ENCODE data around the gene SOCS1.

SOCS1 gene

GRCh38 chr16:11289202-11289601 lies 33.2 kb upstream of the SOCS1 start:
- no peak for DNase-seq

GRCh38 chr16:11285842-11286241 lies 29.8 kb upstream of the SOCS1 start:
- DNase-seq: no peak

- DNase-seq: no peak
These were observed 27.8 kb upstream of the SOCS1 start for GRCh38 chr16:11283820-11284248.

- DNase-seq: no peak
These were observed 24.9 kb upstream of the SOCS1 start, which contains the start of gene PRM1 for GRCh38 chr16:11280616-11281522. Gene PRM1, minus strand, starts transcription at chr16:11281330. Its CDS starts 92 bp downstream, at chr16:11281238.

- no peak for DNase-seq
These were observed 23.0 kb upstream of the SOCS1 start for GRCh38 chr16:11278681-11279628.

- no peak for DNase-seq
These were observed 21.8 kb upstream of the SOCS1 start for GRCh38 chr16:11277607-11278337.

GRCh38 chr16:11276896-11277593 lies 21.0 kb upstream of the SOCS1 start:
- no peak for DNase-seq

GRCh38 chr16:11276143-11276895 lies 20.3 kb upstream of the SOCS1 start, which contains the start of gene PRM2:
Gene PRM2, minus strand, starts transcription at chr16:11276480. Its CDS starts 110 bp downstream, at chr16:11276370.
- no peak for DNase-seq

- DNase-seq: no peak
These were observed 19.0 kb upstream of the SOCS1 start for GRCh38 chr16:11274964-11275363.

GRCh38 chr16:11273721-11274324 lies 17.8 kb upstream of the SOCS1 start:
- peak in 1 of 56 donors; percentile 4 for DNase-seq

- no peak for DNase-seq
These were observed 17.1 kb upstream of the SOCS1 start, which contains the start of gene PRM3 for GRCh38 chr16:11272921-11273720. Gene PRM3, minus strand, starts transcription at chr16:11273629. Its CDS starts 34 bp downstream, at chr16:11273595.

GRCh38 chr16:11272484-11272883 lies 16.5 kb upstream of the SOCS1 start:
- DNase-seq: no peak

GRCh38 chr16:11271610-11272009 lies 15.6 kb upstream of the SOCS1 start:
- no peak for DNase-seq

GRCh38 chr16:11270602-11271162 lies 14.7 kb upstream of the SOCS1 start:
- no peak for DNase-seq

GRCh38 chr16:11268921-11269375 lies 12.9 kb upstream of the SOCS1 start, which contains the start of gene TNP2:
Gene TNP2, minus strand, starts transcription at chr16:11269325. Its CDS starts 63 bp downstream, at chr16:11269262.
- no peak for DNase-seq

- DNase-seq: no peak
These were observed 9.1 kb upstream of the SOCS1 start for GRCh38 chr16:11265124-11265523.

GRCh38 chr16:11264155-11264832 lies 8.3 kb upstream of the SOCS1 start:
- DNase-seq: no peak

Data from amygdala (tissue), 56 donors.